Ovary (tissue), 3 donors: Measurements from ENCODE around the gene CCDC3.

Source experiments
- CTCF ChIP-seq, 3 donors: fragments of 450-650 bp in 2 of 3; fragments of 200-600 bp in 1 of 3; IDR thresholded peaks; one replicate each; pipeline versions ENCODE4 v1.5.1 to v1.8.0; 2016 to 2022; ENCODE audit warnings: antibody characterized with exemption in 3 of 3, mild to moderate bottlenecking in 1 of 3
- EP300 ChIP-seq: sonication (generic); formaldehyde crosslinking; IDR thresholded peaks from one replicate; pipeline ENCODE4 v1.6.1; 2017; ENCODE audit warnings: antibody characterized with exemption
- donor health status: DM: no; HTN: no; CAD: no.

- TF ChIP-seq CTCF (IDR thresholded peaks at IDR 0.05) (no peak), EP300 (no peak)
Observed at GRCh38 chr10:12896251-12896650, 105.3 kb downstream of the CCDC3 start.
